ENCODE results near the gene PLXDC2.
"Not testable (repeated sequence)": the region's sequence is repeated elsewhere in the genome, so short reads cannot be mapped to it uniquely, and the experiment has no call there.

DNA sequence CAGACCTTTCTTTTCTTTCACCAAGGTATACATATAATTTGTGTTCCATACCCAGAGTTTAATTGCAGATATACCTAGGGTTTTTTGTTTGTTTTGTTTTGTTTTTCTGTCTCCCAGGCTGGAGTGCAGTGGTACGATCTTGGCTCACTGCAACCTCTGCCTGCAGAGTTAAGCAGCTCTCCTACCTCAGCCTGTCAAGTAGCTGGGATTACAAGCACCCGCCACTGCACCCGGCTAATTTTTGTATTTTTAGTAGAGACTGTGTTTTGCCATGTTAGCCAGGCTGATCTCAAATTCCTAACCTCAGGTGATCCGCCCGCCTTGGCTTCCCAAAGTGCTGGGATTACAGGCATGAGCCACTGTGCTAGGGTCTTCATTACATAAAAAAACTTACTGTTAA is 228.9 kb downstream of the PLXDC2 start:
- TF ChIP-seq, protein P1, sequence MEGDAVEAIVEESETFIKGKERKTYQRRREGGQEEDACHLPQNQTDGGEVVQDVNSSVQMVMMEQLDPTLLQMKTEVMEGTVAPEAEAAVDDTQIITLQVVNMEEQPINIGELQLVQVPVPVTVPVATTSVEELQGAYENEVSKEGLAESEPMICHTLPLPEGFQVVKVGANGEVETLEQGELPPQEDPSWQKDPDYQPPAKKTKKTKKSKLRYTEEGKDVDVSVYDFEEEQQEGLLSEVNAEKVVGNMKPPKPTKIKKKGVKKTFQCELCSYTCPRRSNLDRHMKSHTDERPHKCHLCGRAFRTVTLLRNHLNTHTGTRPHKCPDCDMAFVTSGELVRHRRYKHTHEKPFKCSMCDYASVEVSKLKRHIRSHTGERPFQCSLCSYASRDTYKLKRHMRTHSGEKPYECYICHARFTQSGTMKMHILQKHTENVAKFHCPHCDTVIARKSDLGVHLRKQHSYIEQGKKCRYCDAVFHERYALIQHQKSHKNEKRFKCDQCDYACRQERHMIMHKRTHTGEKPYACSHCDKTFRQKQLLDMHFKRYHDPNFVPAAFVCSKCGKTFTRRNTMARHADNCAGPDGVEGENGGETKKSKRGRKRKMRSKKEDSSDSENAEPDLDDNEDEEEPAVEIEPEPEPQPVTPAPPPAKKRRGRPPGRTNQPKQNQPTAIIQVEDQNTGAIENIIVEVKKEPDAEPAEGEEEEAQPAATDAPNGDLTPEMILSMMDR (IDR thresholded peaks at IDR 0.05) = not testable (repeated sequence)
- TF ChIP-seq EZH2 (IDR thresholded peaks at IDR 0.05; ENCODE audit: borderline replicate concordance, insufficient read depth, low read depth, low read length, poor library complexity, severe bottlenecking) = not testable (repeated sequence)

Measured in B cell (primary cell).